ENCODE results near the gene ATF4.

DNA sequence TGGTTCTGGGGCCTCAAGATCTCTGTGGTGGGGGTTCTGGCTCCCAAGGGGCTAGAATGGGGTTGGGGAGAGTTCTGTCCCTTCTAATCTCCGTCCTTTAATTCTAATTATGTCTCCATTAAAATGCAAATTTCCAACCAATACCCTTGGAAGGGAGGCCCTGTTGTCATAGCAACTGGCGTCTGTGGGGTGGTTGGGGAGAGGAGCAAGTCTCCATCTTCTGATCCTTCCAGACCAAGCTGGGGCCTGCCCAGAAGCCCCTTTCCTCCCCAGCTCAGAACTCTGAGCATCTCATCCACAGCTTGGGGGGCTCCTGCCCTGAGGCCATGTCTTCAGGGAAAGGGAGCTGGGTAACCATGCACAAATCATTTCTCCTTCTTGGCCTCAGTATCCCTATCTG is 17.6 kb downstream of the ATF4 start:
- TF ChIP-seq, protein P1, sequence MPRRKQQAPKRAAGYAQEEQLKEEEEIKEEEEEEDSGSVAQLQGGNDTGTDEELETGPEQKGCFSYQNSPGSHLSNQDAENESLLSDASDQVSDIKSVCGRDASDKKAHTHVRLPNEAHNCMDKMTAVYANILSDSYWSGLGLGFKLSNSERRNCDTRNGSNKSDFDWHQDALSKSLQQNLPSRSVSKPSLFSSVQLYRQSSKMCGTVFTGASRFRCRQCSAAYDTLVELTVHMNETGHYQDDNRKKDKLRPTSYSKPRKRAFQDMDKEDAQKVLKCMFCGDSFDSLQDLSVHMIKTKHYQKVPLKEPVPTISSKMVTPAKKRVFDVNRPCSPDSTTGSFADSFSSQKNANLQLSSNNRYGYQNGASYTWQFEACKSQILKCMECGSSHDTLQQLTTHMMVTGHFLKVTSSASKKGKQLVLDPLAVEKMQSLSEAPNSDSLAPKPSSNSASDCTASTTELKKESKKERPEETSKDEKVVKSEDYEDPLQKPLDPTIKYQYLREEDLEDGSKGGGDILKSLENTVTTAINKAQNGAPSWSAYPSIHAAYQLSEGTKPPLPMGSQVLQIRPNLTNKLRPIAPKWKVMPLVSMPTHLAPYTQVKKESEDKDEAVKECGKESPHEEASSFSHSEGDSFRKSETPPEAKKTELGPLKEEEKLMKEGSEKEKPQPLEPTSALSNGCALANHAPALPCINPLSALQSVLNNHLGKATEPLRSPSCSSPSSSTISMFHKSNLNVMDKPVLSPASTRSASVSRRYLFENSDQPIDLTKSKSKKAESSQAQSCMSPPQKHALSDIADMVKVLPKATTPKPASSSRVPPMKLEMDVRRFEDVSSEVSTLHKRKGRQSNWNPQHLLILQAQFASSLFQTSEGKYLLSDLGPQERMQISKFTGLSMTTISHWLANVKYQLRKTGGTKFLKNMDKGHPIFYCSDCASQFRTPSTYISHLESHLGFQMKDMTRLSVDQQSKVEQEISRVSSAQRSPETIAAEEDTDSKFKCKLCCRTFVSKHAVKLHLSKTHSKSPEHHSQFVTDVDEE (CRISPR knock-in tag; IDR thresholded peaks at IDR 0.05) = no peak
- TF ChIP-seq ARNTL (CRISPR knock-in tag; IDR thresholded peaks at IDR 0.05; ENCODE audit: borderline replicate concordance, low read depth) (no peak), OSR1 (CRISPR knock-in tag; IDR thresholded peaks at IDR 0.05) (no peak), CSDC2 (CRISPR knock-in tag; IDR thresholded peaks at IDR 0.05) (no peak)
- TF ChIP-seq, protein P2, sequence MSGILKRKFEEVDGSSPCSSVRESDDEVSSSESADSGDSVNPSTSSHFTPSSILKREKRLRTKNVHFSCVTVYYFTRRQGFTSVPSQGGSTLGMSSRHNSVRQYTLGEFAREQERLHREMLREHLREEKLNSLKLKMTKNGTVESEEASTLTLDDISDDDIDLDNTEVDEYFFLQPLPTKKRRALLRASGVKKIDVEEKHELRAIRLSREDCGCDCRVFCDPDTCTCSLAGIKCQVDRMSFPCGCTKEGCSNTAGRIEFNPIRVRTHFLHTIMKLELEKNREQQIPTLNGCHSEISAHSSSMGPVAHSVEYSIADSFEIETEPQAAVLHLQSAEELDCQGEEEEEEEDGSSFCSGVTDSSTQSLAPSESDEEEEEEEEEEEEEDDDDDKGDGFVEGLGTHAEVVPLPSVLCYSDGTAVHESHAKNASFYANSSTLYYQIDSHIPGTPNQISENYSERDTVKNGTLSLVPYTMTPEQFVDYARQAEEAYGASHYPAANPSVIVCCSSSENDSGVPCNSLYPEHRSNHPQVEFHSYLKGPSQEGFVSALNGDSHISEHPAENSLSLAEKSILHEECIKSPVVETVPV (CRISPR knock-in tag; IDR thresholded peaks at IDR 0.05) = no peak
